Lower leg skin (tissue), 3 donors: ENCODE data around the gene ABCF3.

Source experiments
- CTCF ChIP-seq, 3 donors: fragments of 450-650 bp; IDR thresholded peaks; one replicate each; pipeline ENCODE4 v1.5.1; 2016; ENCODE audit warnings: antibody characterized with exemption in 3 of 3, mild to moderate bottlenecking in 3 of 3, moderate library complexity in 2 of 3
- POLR2A ChIP-seq, 2 donors: fragments of 450-650 bp; IDR thresholded peaks; one replicate each; pipeline ENCODE4 v1.6.1; 2016 to 2017; ENCODE audit warnings: antibody characterized with exemption in 2 of 2, mild to moderate bottlenecking in 1 of 2, moderate library complexity in 1 of 2

GRCh38 chr3:184242297-184242685 lies 56.3 kb downstream of the ABCF3 start:
- TF ChIP-seq CTCF (IDR thresholded peaks at IDR 0.05): no peak
- TF ChIP-seq POLR2A (IDR thresholded peaks at IDR 0.05): no peak
